Measurements from ENCODE around the gene CDRT4.

DNA sequence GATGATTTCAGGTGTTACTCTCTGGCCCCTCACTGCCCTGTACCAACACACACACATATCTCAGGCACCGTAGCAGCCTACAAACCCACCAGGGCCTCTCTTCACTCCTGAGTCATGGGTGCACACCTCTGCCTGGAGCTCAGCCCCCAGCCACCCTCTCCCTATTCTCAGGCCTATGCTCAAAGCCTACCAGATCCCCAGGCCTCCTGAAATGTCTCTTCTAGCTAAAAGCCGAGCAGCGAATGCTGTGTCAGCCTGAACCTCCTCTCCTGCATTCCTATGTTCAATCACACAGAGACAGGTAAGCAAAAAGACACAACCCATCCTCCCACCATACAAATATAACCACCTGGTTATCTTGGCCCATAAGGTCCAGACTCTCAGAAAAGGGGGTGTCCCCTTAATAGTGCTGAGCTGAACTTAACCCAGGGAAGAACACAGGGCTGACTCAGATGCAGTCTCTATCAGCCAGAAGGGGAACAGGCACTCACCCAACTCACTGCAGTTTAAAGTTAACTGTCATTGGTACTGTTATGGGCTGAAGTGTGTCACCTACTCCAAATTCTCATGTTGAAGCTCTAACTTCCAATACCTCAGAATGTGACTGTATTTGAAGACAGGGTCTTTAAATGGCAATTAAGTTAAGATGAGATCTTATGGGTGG is 64.0 kb downstream of the CDRT4 start:
- TF ChIP-seq, protein P1, sequence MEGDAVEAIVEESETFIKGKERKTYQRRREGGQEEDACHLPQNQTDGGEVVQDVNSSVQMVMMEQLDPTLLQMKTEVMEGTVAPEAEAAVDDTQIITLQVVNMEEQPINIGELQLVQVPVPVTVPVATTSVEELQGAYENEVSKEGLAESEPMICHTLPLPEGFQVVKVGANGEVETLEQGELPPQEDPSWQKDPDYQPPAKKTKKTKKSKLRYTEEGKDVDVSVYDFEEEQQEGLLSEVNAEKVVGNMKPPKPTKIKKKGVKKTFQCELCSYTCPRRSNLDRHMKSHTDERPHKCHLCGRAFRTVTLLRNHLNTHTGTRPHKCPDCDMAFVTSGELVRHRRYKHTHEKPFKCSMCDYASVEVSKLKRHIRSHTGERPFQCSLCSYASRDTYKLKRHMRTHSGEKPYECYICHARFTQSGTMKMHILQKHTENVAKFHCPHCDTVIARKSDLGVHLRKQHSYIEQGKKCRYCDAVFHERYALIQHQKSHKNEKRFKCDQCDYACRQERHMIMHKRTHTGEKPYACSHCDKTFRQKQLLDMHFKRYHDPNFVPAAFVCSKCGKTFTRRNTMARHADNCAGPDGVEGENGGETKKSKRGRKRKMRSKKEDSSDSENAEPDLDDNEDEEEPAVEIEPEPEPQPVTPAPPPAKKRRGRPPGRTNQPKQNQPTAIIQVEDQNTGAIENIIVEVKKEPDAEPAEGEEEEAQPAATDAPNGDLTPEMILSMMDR (IDR thresholded peaks at IDR 0.05; ENCODE audit: insufficient read depth, low read length, poor library complexity, severe bottlenecking): no peak
- no peak for TF ChIP-seq EZH2phosphoT487 (conservative IDR thresholded peaks at IDR 0.05; ENCODE audit: low read length)
